Endodermal cell (in vitro differentiated cells): ENCODE measurements around the gene OR4C45. TPM values are rescaled to one million over a fixed set of nuclear protein-coding genes. Genes with fewer than 3 reads are reported as not detected.
"Not testable (repeated sequence)": the region's sequence is repeated elsewhere in the genome, so short reads cannot be mapped to it uniquely, and the experiment has no call there.

Experiments
- DNase-seq: peaks from one replicate; pipeline ENCODE4 v3.0.0-alpha.2; 2017
- H3K27ac ChIP-seq: 2 replicates; pipeline ENCODE4 v1.5.1; 2013; ENCODE audit warnings: mild to moderate bottlenecking, low read depth, low read length, moderate library complexity
- H3K27me3 ChIP-seq: 2 replicates; pipeline ENCODE4 v1.6.1; 2013; ENCODE audit warnings: mild to moderate bottlenecking, low read length, moderate library complexity; ENCODE audit not compliant: insufficient read depth, control insufficient read depth, poor library complexity, severe bottlenecking
- H3K36me3 ChIP-seq: 2 replicates; pipeline ENCODE4 v1.7.0; 2013; ENCODE audit warnings: mild to moderate bottlenecking, low read length, moderate library complexity; ENCODE audit not compliant: control insufficient read depth, insufficient read depth
- H3K4me1 ChIP-seq: one replicate; pipeline ENCODE4 v1.7.0; 2013; ENCODE audit warnings: low read length; ENCODE audit not compliant: control insufficient read depth, insufficient read depth
- H3K4me3 ChIP-seq: 2 replicates; pipeline ENCODE4 v1.5.1; 2013; ENCODE audit warnings: mild to moderate bottlenecking, low read length, moderate library complexity
- H3K9ac ChIP-seq: 2 replicates; pipeline ENCODE4 v1.6.1; 2013; ENCODE audit warnings: mild to moderate bottlenecking, low read length, moderate library complexity; ENCODE audit not compliant: poor library complexity, severe bottlenecking; ENCODE audit errors: extremely low read depth
- H3K9me3 ChIP-seq: 2 replicates; pipeline ENCODE4 v1.6.1; 2013; ENCODE audit warnings: mild to moderate bottlenecking, low read length, moderate library complexity; ENCODE audit not compliant: control insufficient read depth
- H3K27ac Mint-ChIP-seq: 2 replicates; pipeline ENCODE4 v1.8.0; 2020; ENCODE audit warnings: mixed read lengths
- H3K27me3 Mint-ChIP-seq: 2 replicates; pipeline ENCODE4 v1.8.0; 2021; ENCODE audit warnings: mild to moderate bottlenecking, mixed read lengths; ENCODE audit not compliant: insufficient read depth
- H3K36me3 Mint-ChIP-seq: 2 replicates; pipeline ENCODE4 v1.8.0; 2020; ENCODE audit warnings: low read depth, mixed read lengths
- H3K4me1 Mint-ChIP-seq: 2 replicates; pipeline ENCODE4 v1.8.0; 2020; ENCODE audit warnings: mixed read lengths
- H3K4me3 Mint-ChIP-seq: 2 replicates; pipeline ENCODE4 v1.8.0; 2020; ENCODE audit warnings: mild to moderate bottlenecking, moderate library complexity, mixed read lengths
- H3K9me3 Mint-ChIP-seq: 2 replicates; pipeline ENCODE4 v1.8.0; 2020; ENCODE audit warnings: mild to moderate bottlenecking, mixed read lengths
- WGBS, 2 experiments: methylation state at CpG; one replicate each; pipeline versions ENCODE4 v1.1.5 to v1.1.7; 2013; ENCODE audit warnings: missing lambda C conversion rate in 2 of 2, mixed read lengths in 1 of 2; ENCODE audit not compliant: insufficient coverage in 1 of 2, insufficient read length in 1 of 2; 5-methylcytosine and 5-hydroxymethylcytosine counted together
- total RNA-seq, 2 donors: library from RNA; stranded (reverse); fragmentation: NEBNext Ultra II Directional in 1 of 2; extraction: Animal tissue kit (Norgen Biotek cat#: 25700) in 1 of 2; gene quantifications; 2 replicates in 1 of 2; 3 replicates in 1 of 2; pipeline ENCODE4 v1.2.1, GENCODE V29; 2021
- TF ChIP-seq, protein P1 (sequence below): fragments of 200-600 bp; sonication (generic); conservative IDR thresholded peaks from 2 replicates; pipeline ENCODE4 v1.5.0; 2021; ENCODE audit warnings: antibody characterized with exemption, mild to moderate bottlenecking

The OR4C45 gene
- total RNA-seq, 2 donors from 2014 or later = not detected

DNA sequence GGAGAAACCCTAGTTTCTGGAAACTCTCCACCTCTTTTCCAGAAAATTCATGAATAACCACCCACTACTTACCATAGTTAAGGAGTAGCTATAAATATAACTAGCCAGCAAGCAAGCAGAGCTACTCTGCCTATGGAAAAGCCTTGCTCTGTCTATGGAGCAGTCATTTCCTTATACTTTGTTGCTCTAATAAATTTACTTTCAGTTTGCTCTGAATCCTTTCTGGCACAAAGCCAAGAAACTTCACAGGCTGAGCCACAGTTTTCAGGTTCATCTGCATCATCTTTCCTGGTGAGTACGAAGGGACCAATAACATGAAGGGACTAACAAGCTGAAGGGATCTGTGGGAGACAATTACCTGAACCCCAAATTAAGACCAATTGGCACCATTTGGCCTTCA is 4.6 kb downstream of the OR4C45 start:
- H3K27ac Mint-ChIP-seq = no peak overlapping the region
- no peak overlapping the region for H3K4me3 ChIP-seq
- WGBS, 2 experiments = 30 to 52% methylated on average over 1 of the region's 1 CpG
- H3K4me3 Mint-ChIP-seq = no peak overlapping the region
- H3K36me3 ChIP-seq = no peaks in the 10 kb centered on the region
- H3K9ac ChIP-seq = no peak overlapping the region
- no peaks in the 10 kb centered on the region for H3K4me1 ChIP-seq
- no peaks in the 10 kb centered on the region for H3K27me3 Mint-ChIP-seq
- peaks cover 59% of the 10 kb centered on the region for H3K9me3 ChIP-seq
- H3K27me3 ChIP-seq = no peaks in the 10 kb centered on the region
- H3K9me3 Mint-ChIP-seq = peaks cover 78% of the 10 kb centered on the region
- DNase-seq = no peak
- no peaks in the 10 kb centered on the region for H3K36me3 Mint-ChIP-seq
- TF ChIP-seq, protein P1, sequence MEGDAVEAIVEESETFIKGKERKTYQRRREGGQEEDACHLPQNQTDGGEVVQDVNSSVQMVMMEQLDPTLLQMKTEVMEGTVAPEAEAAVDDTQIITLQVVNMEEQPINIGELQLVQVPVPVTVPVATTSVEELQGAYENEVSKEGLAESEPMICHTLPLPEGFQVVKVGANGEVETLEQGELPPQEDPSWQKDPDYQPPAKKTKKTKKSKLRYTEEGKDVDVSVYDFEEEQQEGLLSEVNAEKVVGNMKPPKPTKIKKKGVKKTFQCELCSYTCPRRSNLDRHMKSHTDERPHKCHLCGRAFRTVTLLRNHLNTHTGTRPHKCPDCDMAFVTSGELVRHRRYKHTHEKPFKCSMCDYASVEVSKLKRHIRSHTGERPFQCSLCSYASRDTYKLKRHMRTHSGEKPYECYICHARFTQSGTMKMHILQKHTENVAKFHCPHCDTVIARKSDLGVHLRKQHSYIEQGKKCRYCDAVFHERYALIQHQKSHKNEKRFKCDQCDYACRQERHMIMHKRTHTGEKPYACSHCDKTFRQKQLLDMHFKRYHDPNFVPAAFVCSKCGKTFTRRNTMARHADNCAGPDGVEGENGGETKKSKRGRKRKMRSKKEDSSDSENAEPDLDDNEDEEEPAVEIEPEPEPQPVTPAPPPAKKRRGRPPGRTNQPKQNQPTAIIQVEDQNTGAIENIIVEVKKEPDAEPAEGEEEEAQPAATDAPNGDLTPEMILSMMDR = no peak
- H3K27ac ChIP-seq = no peak overlapping the region
- H3K4me1 Mint-ChIP-seq = no peaks in the 10 kb centered on the region

- Histone ChIP-seq H3K27me3 (no peaks in the 10 kb centered on the region), H3K36me3 (no peaks in the 10 kb centered on the region), H3K9ac (no peak overlapping the region), H3K4me3 (no peak overlapping the region), H3K27ac (no peak overlapping the region), H3K9me3 (peaks cover 53% of the 10 kb centered on the region), H3K4me1 (no peaks in the 10 kb centered on the region)
- WGBS, 2 experiments = 87% methylated on average over 2 of the region's 2 CpGs; no CpG with 5 or more reads in 1 of the 2 experiments
- no peak overlapping the region for H3K27ac Mint-ChIP-seq
- no peaks in the 10 kb centered on the region for H3K27me3 Mint-ChIP-seq
- no peak overlapping the region for H3K4me3 Mint-ChIP-seq
- TF ChIP-seq, protein P1 = no peak
- H3K4me1 Mint-ChIP-seq = no peaks in the 10 kb centered on the region
- no peak for DNase-seq
- peaks cover 76% of the 10 kb centered on the region for H3K9me3 Mint-ChIP-seq
- no peaks in the 10 kb centered on the region for H3K36me3 Mint-ChIP-seq
Measured at GRCh38 chr11:50044647-50045046, 12.0 kb downstream of the OR4C45 start.

DNA sequence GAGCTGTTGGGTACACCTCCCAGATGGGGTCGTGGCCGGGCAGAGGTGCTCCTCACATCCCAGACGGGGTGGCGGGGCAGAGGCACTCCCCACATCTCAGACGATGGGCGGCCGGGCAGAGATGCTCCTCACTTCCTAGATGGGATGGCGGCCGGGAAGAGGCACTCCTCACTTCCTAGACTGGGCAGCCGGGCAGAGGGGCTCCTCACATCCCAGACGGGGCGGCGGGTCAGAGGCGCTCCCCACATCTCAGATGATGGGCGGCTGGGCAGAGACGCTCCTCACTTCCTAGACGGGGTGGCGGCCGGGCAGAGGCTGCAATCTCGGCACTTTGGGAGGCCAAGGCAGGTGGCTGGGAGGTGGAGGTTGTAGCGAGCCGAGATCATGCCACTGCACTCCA is 30.4 kb downstream of the OR4C45 start:
- 85 to 100% methylated on average over 2 to 18 of the region's 22 CpGs for WGBS, 2 experiments
- not testable (repeated sequence) for DNase-seq, H3K27me3 Mint-ChIP-seq

DNA sequence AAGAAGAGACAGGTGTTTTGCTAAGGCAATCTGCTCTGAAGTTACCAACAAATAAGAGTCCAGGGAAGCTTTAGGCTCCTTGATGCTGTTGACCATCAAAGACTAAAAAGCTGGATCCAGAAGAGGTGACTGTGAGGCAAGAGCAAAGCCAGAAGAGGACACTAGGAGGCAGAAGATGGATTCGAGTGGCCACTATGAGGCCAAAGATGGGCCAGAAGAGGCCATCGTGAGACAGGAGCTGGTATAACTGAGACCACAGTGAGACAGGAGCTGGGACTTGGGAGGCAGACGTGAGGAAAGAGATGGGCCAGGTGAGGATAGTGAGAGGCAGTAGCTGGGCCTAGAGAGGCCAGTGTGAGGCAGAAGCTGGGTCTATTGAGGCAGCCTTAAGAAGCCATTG is 37.7 kb downstream of the OR4C45 start:
- WGBS, 2 experiments = 57 to 61% methylated on average over 3 of the region's 3 CpGs

More for the DNA sequence above, 30.4 kb downstream of the OR4C45 start:
- not testable (repeated sequence) for H3K4me1 Mint-ChIP-seq, H3K4me1 ChIP-seq, H3K27ac ChIP-seq, H3K27ac Mint-ChIP-seq, H3K4me3 ChIP-seq, H3K9ac ChIP-seq, H3K4me3 Mint-ChIP-seq, H3K36me3 Mint-ChIP-seq, H3K36me3 ChIP-seq, H3K27me3 ChIP-seq
- peaks cover 89% of the 10 kb centered on the region for H3K9me3 Mint-ChIP-seq
- peaks cover 68% of the 10 kb centered on the region for H3K9me3 ChIP-seq

More for the DNA sequence above, 37.7 kb downstream of the OR4C45 start:
- Mint-ChIP-seq H3K27me3 (no peaks in the 10 kb centered on the region), H3K4me1 (no peaks in the 10 kb centered on the region), H3K36me3 (no peaks in the 10 kb centered on the region), H3K9me3 (peaks cover 87% of the 10 kb centered on the region), H3K4me3 (no peak overlapping the region), H3K27ac (no peak overlapping the region)
- no peak overlapping the region for H3K9ac ChIP-seq
- peaks cover 42% of the 10 kb centered on the region for H3K9me3 ChIP-seq
- DNase-seq = no peak
- no peaks in the 10 kb centered on the region for H3K4me1 ChIP-seq
- TF ChIP-seq, protein P1 = no peak
- no peak overlapping the region for H3K27ac ChIP-seq
- H3K36me3 ChIP-seq = no peaks in the 10 kb centered on the region
- no peak overlapping the region for H3K4me3 ChIP-seq
- H3K27me3 ChIP-seq = no peaks in the 10 kb centered on the region
